DMS79 treated with DMSO at 0.1 percent for 48 hours (cell line): ENCODE measurements around the gene GLS.

Experiments used
- DNase-seq: peaks from one replicate; lab custom pipeline; 2025; lab: John Stamatoyannopoulos, UW

The GLS gene

GRCh38 chr2:190996338-190996946 lies 115.8 kb downstream of the GLS start:
- DNase-seq, result no peak

DNA sequence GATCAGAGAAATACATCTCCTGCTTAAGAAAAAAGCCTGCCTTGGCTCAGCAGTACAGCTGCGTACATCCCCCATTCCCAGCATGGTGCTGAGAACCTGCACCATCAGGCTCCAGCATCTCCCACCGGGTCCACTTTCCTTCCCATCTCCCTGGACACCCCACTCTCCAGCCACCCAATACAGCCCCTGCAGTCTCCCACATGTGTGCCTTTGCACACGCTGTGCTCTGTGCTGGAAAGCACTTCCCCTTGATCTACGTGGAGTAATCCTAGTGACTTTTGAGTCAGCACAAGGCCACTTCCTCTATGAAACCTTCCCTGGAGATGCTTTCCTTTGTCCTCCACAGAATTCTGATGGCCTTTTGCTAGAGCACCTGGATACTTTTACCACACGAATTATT lies 116.3 kb downstream of the GLS start:
- no peak for DNase-seq

GRCh38 chr2:190997526-190998113 lies 117.0 kb downstream of the GLS start:
- no peak for DNase-seq

GRCh38 chr2:190999058-190999457 lies 118.4 kb downstream of the GLS start:
- no peak for DNase-seq

DNA sequence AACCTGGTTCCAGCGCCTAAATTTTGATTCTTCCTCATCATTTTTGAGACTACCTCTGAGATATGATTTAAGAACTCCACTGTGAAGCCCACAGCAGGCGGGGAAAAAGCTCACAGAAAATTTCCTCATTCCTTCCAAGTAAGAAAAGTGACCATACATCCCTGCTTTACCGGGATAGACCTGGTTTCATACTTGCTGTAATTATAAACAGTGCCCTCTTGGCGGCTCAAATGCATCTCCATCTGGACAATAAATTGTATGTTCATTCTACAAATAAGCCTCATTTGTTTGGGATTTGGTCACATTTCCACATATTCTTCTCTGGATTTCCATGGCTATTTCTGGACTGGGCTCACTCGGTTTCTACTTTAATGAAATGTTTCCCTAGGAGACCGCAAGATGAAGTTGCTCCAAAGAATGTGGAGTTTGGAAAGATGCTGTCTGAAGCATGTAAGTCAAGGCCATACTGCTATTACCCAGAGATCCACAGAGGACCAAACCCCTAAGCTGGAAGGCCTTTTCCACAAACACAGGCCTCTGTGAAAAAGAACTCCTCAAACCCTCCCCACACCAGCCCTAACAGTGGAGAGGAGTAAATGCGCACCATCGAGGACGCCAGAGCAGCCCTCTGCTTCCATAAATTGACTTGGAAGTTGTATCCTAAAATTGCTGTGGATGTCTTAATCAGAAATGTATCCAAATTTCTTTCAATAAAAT lies 119.5 kb downstream of the GLS start:
- no peak for DNase-seq

- no peak for DNase-seq
Observed at GRCh38 chr2:191001032-191001431, 120.4 kb downstream of the GLS start.

DNA sequence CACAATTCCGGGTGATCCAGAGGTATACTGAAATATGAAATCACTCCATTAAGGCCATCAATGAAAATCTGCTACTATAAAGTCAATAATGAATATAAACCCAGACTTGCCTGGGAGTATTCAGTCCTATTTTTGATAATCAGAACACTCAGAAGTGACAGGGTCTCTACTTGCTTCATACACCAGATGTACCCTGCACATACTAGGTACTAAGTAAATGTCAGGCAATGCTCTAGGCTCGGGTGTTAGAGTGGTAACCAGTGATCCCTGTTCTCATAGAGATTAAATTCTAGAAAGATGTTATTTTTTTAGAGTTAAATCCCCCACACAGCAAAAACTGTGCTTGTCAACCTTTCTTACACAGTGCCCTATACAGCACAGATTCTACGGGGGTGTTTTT lies 121.0 kb downstream of the GLS start:
- DNase-seq, result no peak

DNA sequence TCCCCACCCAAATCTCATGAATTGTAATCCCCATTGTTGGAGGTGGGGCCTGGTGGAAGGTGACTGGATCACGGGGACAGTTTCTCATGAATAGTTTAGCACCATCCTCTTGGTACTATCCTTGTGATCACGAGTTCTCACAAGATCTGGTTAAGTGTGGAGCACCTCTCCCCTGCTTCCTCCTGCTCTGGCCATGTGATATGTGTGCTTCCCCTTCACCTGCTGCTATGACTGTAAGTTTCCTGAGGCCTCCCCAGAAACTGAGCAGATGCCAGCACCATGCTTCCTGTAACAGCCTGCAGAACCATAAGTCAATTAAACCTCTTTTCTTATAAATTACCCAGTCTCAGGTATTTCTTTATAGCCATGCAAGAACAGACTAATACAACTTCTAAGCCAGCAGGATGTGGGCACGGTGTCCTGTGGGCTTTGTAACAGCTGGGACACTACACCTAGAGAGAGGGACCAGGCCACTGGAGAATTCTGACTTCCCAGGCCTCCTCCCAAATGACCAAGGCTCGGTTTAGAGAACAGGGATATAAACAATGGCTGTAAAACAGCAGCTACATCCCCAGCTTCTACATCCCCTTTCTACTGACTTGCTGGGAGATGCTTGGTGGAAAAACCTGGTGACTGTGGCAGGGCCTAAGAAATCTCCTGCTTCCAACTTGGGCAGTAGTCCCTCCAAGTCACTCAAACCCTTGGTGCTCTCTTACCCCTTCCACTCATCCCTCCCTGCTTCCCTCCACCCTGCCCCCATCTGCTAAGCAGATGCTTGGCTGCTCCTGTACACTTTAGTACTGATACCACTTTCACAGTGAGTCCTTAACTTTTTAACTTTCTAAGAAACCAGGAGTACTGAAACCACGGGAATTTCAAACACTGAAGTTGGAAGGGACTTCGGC lies 123.0 kb downstream of the GLS start:
- DNase-seq, result no peak

DNA sequence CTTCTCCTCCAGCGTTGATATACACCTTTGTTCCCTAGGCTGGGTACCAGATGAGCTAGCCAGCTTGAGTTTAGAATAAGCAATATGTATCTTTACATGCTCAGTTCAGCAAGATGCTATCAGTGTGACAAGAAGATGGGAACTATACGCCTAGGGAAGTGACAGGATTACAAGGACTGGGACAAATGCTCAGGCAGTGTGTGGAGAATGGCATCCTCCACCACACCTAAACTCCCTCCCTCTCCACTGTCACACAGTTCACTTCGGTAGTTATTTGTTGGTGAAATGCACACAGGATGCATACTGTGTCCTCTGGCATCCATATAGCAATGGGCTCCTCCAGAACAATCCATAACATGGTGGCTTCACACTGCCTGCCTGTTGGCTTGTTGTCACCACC lies 125.7 kb downstream of the GLS start:
- DNase-seq, result no peak

DNA sequence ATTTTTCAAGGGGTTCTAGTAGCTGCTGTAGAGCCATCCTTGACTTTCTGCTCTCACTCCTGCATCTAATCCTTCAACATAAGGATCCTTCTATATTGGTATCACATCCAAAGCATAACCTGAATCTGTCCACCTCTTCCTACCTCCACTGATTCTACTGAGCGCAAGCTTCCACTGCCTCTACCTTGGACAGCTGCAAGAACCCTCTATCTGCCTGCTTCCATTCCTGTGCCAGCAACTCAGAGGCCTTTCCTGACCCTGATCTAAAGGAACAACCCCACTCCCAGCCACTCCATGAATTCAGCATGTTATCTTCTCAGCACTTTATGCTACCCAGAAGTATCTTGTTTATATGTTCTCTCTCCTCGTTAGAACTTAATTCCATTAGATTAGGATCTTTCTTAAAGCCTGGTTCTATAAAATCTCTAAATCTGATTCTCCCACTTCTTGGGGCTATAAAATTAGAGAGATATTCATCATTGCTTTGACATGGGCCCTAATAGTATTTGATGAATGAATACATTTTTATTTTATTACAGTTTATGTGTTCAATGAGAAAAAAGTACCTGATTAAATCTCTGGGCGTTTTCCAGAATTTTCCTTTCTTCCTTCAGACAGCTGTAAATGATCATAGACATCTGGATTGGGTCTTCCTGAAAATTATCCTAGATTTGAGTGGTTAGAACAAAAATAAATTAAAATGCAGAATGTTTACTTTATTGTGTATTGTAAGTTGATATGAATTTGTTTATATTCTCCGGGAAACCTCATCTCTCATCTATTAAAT lies 126.6 kb downstream of the GLS start:
- no peak for DNase-seq

- DNase-seq, result no peak
Observed at GRCh38 chr2:191008286-191008685, 127.7 kb downstream of the GLS start.

DNA sequence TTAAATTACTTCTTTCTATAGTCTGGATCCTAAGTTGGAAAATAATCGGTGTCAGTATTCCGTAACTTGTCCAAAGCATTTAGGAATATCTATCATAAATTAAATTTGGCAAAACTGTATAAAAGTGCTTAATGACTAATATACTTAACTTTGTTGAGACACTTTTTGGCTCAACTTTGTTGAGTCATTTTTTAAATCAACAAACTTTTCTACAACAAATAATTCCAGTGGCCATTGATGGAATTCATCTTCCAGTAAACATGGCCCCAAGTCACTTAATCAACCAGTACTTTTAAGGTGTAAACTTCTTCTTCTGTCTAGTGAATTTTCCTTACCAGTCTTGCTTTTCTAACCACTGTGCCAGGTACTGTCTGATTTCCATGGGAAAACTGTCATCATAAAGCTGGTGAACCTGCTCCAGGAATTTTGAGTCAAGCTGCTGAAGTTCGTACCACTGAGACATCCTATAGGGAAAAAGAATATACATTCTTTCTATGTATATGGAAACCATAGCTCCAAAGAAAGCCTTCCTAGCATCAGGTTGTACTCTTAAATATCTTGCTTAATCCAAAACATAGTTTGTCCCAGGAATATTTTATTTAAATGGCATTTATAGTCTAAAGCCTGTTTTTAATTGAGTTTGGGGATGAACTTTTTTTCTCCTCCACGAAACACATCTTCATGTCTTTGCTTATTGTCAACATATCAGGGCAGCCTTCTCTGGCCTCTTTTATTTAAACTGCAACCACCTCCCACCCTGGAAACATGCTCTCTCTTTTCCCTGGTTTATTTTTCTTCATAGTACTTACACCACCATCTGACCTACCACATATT lies 129.1 kb downstream of the GLS start:
- DNase-seq, result no peak

DNA sequence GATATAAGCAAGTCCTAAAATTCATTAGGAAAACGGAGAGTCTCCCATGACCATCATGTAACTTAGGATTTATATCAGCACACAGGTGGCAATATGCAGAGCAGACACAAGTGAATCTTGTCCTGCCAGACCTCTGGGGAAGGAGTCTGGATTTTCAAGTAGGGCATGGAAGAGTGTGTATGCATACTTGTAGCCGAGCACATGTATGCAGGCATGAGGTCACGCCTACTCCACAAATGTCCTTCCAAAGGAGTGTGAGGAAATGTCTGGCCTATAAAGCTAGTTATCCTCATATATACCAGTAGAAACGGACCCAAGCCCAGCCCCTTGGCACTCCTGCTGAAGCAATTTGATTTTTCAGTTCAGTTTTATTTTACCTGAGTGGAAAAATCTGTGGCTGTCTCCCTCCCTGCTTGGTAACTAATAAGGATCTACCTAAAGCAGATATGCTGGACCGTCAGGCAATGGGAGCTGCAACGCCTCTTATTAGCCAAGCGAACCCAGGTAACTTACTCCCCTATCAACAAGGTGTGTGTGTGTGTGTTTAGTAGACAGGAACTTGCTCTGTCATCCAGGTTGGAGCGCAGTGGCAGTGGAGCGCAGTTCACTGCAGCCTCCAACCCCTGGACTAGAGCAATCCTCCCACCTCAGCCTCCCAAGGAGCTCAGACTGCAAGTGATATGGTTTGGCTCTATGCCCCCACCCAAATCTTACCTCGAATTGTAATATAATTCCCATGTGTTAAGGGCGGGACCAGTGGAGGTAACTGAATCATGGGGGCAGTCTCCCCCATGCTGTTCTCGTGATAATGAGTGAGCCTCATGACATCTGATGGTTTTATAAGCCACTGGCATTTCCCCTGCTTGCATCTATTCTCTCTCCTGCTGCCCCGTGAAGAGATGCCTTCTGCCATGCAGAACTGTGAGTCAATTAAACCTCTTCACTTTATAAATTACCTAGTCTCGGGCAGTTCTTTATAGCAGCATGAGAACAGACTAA lies 130.6 kb downstream of the GLS start:
- DNase-seq, result no peak

DNA sequence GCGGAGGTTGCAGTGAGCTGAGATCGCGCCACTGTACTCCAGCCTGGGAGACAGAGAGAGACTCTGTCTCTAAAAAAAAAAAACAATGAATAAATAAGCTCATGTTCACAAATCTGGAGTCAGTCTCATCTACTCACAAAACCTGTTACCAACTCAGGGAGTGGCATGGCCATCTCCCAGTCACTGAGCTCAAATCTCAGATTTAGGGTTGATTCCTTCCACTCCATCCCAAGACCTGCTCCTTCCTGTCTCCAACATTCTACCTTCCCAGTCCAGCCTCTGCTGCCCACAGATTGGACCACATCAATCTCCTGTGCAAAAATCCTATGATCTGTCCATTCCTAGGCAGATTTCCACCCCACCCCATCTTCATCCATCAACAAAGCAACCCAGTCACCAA lies 131.7 kb downstream of the GLS start:
- DNase-seq, result no peak

GRCh38 chr2:191012845-191013681 lies 132.4 kb downstream of the GLS start:
- DNase-seq, result peak; percentile 64

DNA sequence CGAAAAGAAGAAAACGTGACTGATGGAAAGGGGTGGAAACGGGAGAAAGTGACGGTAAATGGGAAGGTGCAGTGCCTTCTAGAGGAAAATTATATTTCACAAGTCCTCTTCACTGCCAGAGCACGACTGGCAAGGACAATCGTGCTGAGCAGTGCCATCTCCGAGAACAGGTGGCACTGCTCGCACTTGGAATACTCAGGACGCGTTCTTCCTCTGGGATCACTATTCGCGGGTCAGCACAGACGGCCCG lies 133.0 kb downstream of the GLS start:
- DNase-seq, result no peak

DNA sequence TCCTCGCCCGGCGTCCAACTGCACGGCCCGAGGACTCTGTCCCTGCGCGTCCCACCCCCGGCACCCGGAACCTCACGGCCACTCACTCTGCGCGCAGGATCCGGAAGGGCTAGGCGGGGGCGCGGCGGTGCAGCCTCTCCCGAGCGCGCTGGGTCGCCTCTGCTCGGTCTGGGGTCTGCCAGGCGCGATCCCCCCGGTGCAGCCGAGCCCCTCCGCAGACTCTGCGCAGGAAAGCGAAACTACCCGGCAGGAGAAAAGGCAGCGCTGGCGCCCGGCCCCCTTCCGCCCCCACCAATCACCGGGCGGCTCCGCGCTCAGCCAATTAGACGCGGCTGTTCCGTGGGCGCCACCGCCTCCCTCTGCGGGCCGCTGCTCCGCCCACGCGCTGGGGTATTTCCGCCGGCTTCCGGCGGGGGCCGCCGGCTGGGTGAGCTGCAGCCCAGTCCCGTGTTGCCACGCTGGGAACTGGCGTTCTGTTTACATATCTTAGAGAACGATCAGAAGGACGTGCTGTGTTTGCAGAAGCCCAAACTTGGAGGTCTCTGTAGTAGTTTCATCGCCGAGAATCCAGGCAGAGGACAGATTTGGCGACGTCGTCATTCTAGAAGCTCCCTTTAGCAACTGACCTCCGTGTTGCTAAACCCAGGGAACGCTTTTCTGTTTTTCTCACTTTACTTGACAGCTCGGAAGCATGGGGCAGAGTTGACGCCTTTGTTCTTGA lies 133.5 kb downstream of the GLS start, which contains the start of gene STAT1:
TSS of gene STAT1 (minus strand) at position 240 of the 721 bp plus-strand sequence. CDS start 4,168 bp downstream, outside the sequence.
- DNase-seq, result peak; percentile 93

DNA sequence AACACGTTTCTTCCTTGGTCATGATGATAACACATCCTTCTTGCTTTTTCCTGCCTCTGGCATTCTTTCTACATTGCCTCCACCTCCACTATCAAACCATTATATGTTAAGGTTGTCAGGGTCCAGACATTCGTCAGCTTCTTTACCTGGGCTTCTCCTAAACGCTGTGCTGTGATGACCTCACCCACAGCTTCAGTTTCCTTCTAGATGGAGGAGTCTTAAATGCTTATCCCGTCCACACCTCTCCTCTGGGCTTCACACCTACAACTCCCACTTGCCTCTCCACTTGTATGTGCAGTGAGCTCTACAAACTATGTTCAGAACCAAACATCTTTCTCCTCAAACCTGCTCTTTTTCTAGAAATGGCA lies 134.0 kb downstream of the GLS start:
- peak; percentile 12 for DNase-seq
